ENCODE results near the gene TMCO6.

GRCh38 chr5:140600096-140600495 is 39.2 kb upstream of the TMCO6 start:
- TF ChIP-seq CSDC2 (CRISPR knock-in tag; IDR thresholded peaks at IDR 0.05) (no peak), ZNF8 (CRISPR knock-in tag; IDR thresholded peaks at IDR 0.05) (no peak), SNAI2 (CRISPR knock-in tag; IDR thresholded peaks at IDR 0.05) (no peak), POU6F1 (CRISPR knock-in tag; IDR thresholded peaks at IDR 0.05; ENCODE audit: borderline replicate concordance, low read depth) (no peak), PATZ1 (CRISPR knock-in tag; IDR thresholded peaks at IDR 0.05; ENCODE audit: borderline replicate concordance) (no peak), CREB5 (CRISPR knock-in tag; IDR thresholded peaks at IDR 0.05; ENCODE audit: low read depth) (no peak), TSHZ2 (CRISPR knock-in tag; IDR thresholded peaks at IDR 0.05) (no peak), OSR1 (CRISPR knock-in tag; IDR thresholded peaks at IDR 0.05) (no peak), ISL1 (CRISPR knock-in tag; IDR thresholded peaks at IDR 0.05) (no peak)
